Activated naive CD8-positive, alpha-beta T cell treated with anti-CD3 and anti-CD28 coated beads, Interleukin-2, amount 10 ng/mL, durations not matched to agents 7 days and 5 days (primary cell): ENCODE measurements around the gene ACADVL. TPM values are rescaled to one million over a fixed set of nuclear protein-coding genes. Genes with fewer than 3 reads are reported as not detected.
A peak's percentile ranks its signal among the peaks of the same experiment; 100 is the strongest.

ENCODE experiments used
- ATAC-seq: fragments of 150-1000 bp; cut with Tn5 transposase; one replicate; pipeline ENCODE4 v1.10.0; 2021; ENCODE audit warnings: low read depth, moderate library complexity
- POLR2A ChIA-PET: fragments of 350-600 bp; sonication (Branson Sonifier 250); formaldehyde crosslinking; loops from one replicate; lab custom pipeline; 2021; ENCODE audit warnings: antibody characterized with exemption; lab: Charles Lee
- DNase-seq: peaks from one replicate; pipeline ENCODE4 v3.0.0; 2021
- H3K27ac Mint-ChIP-seq: one replicate; pipeline ENCODE4 v1.8.0; 2022; ENCODE audit warnings: mild to moderate bottlenecking, mixed read lengths
- H3K27me3 Mint-ChIP-seq: one replicate; pipeline ENCODE4 v1.8.0; 2022; ENCODE audit warnings: mild to moderate bottlenecking, moderate library complexity, mixed read lengths
- H3K36me3 Mint-ChIP-seq: one replicate; pipeline ENCODE4 v1.8.0; 2021; ENCODE audit warnings: mild to moderate bottlenecking, mixed read lengths
- H3K4me1 Mint-ChIP-seq: one replicate; pipeline ENCODE4 v1.8.0; 2021; ENCODE audit warnings: mixed read lengths
- H3K4me3 Mint-ChIP-seq: one replicate; pipeline ENCODE4 v1.8.0; 2022; ENCODE audit warnings: mild to moderate bottlenecking, moderate library complexity, mixed read lengths
- H3K9me3 Mint-ChIP-seq: one replicate; pipeline ENCODE4 v1.8.0; 2021; ENCODE audit warnings: mixed read lengths
- total RNA-seq, 2 experiments: library from RNA; stranded (reverse); gene quantifications; one replicate each; pipeline ENCODE4 v1.2.3, GENCODE V29; 2021

The ACADVL gene
- total RNA-seq, 2 experiments from 2014 or later, result 417 to 434 TPM

- H3K27ac Mint-ChIP-seq, result peak overlapping the region; percentile 97
These were observed 17.1 kb downstream of the ACADVL start for GRCh38 chr17:7236808-7237207.

GRCh38 chr17:7237266-7237760 is 17.6 kb downstream of the ACADVL start:
- Mint-ChIP-seq H3K27ac (peak overlapping the region; percentile 97), H3K27me3 (no peaks in the 10 kb centered on the region), H3K36me3 (peaks cover 21% of the 10 kb centered on the region), H3K4me3 (peak overlapping the region; percentile 97), H3K9me3 (no peaks in the 10 kb centered on the region), H3K4me1 (peaks cover 52% of the 10 kb centered on the region)
- POLR2A ChIA-PET, result interaction anchor here (1.5 to 12.9 kb wide), 6 partner anchors 13 to 99 kb away, joined by 3 to 162 read pairs (median 12); partner anchors contain the start of genes ACADVL, ACAP1, CTDNEP1 and DLG4
- DNase-seq (no peak), ATAC-seq (no peak)

More at GRCh38 chr17:7236808-7237207, 17.1 kb downstream of the ACADVL start:
- Mint-ChIP-seq H3K36me3 (peaks cover 21% of the 10 kb centered on the region), H3K9me3 (no peaks in the 10 kb centered on the region), H3K4me3 (peak overlapping the region; percentile 97), H3K27me3 (no peaks in the 10 kb centered on the region), H3K4me1 (peaks cover 56% of the 10 kb centered on the region)
- no peak for DNase-seq
- no peak for ATAC-seq
- POLR2A ChIA-PET, result interaction anchor here (1.5 to 12.9 kb wide), 3 partner anchors 13 to 31 kb away, joined by 3 to 162 read pairs (median 56); partner anchors contain the start of genes ACADVL, CTDNEP1, DLG4 and ELP5

GRCh38 chr17:7237761-7238419 is 18.2 kb downstream of the ACADVL start:
- POLR2A ChIA-PET, result interaction anchor here (0.6 to 12.9 kb wide), 10 partner anchors 12 to 450 kb away, joined by 3 to 162 read pairs (median 7); partner anchors contain the start of genes ACADVL, ACAP1, CTDNEP1 and DLG4
- peak overlapping the region; percentile 97 for H3K4me3 Mint-ChIP-seq
- no peaks in the 10 kb centered on the region for H3K9me3 Mint-ChIP-seq
- H3K27me3 Mint-ChIP-seq, result no peaks in the 10 kb centered on the region
- peak; percentile 20 for ATAC-seq
- peaks cover 49% of the 10 kb centered on the region for H3K4me1 Mint-ChIP-seq
- H3K27ac Mint-ChIP-seq, result peak overlapping the region; percentile 97
- H3K36me3 Mint-ChIP-seq, result peaks cover 21% of the 10 kb centered on the region
- peak; percentile 89 for DNase-seq

GRCh38 chr17:7238420-7239090 is 18.8 kb downstream of the ACADVL start:
- H3K36me3 Mint-ChIP-seq, result peaks cover 21% of the 10 kb centered on the region
- H3K4me3 Mint-ChIP-seq, result peak overlapping the region; percentile 97
- POLR2A ChIA-PET, result interaction anchor here (0.6 to 12.9 kb wide), 11 partner anchors 12 to 449 kb away, joined by 3 to 162 read pairs (median 6); partner anchors contain the start of genes ACADVL, ACAP1, CTDNEP1 and DLG4
- H3K9me3 Mint-ChIP-seq, result no peaks in the 10 kb centered on the region
- H3K27ac Mint-ChIP-seq, result peak overlapping the region; percentile 97
- DNase-seq (no peak), ATAC-seq (no peak)
- H3K27me3 Mint-ChIP-seq, result no peaks in the 10 kb centered on the region
- H3K4me1 Mint-ChIP-seq, result peaks cover 49% of the 10 kb centered on the region

GRCh38 chr17:7239091-7240027 is 19.6 kb downstream of the ACADVL start, which contains the start of gene PHF23:
Gene PHF23, minus strand, starts transcription at chr17:7239457. Its CDS starts 178 bp downstream, at chr17:7239279.
- Mint-ChIP-seq H3K4me3 (peak within 1 kb of the TSS; percentile 97), H3K4me1 (peaks cover 49% of the 10 kb centered on the region), H3K27me3 (no peaks in the 10 kb centered on the region), H3K36me3 (peaks cover 21% of the 10 kb centered on the region), H3K9me3 (no peaks in the 10 kb centered on the region), H3K27ac (peak within 1 kb of the TSS; percentile 97)
- POLR2A ChIA-PET, result interaction anchor here (1.0 to 12.9 kb wide), 11 partner anchors 11 to 448 kb away, joined by 3 to 162 read pairs (median 6); partner anchors contain the start of genes ACADVL, ACAP1, CTDNEP1 and DLG4
- ATAC-seq (peak; percentile 71), DNase-seq (peak; percentile 96)

- Mint-ChIP-seq H3K9me3 (no peaks in the 10 kb centered on the region), H3K4me3 (peak overlapping the region; percentile 97), H3K27me3 (no peaks in the 10 kb centered on the region), H3K36me3 (peaks cover 17% of the 10 kb centered on the region), H3K4me1 (peaks cover 41% of the 10 kb centered on the region), H3K27ac (peak overlapping the region; percentile 60)
- DNase-seq (no peak), ATAC-seq (no peak)
- POLR2A ChIA-PET, result interaction anchor here (0.5 to 12.9 kb wide), 4 partner anchors 10 to 19 kb away, joined by 4 to 162 read pairs (median 30); partner anchors contain the start of genes ACADVL, CTDNEP1, DLG4 and ELP5
These were observed 20.6 kb downstream of the ACADVL start for GRCh38 chr17:7240375-7240774.

GRCh38 chr17:7241090-7241733 is 21.5 kb downstream of the ACADVL start:
- H3K36me3 Mint-ChIP-seq, result peaks cover 20% of the 10 kb centered on the region
- POLR2A ChIA-PET, result interaction anchor here (0.5 to 12.9 kb wide), 6 partner anchors 9 to 602 kb away, joined by 3 to 162 read pairs (median 12); partner anchors contain the start of genes ACADVL, ACAP1, CTDNEP1 and DLG4
- H3K9me3 Mint-ChIP-seq, result no peaks in the 10 kb centered on the region

GRCh38 chr17:7241783-7242716 is 22.3 kb downstream of the ACADVL start, which contains the start of gene GABARAP:
Gene GABARAP, minus strand, starts transcription at chr17:7242449. Its CDS starts 119 bp downstream, at chr17:7242330.
- POLR2A ChIA-PET, result interaction anchor here (0.7 to 12.9 kb wide), 13 partner anchors 8 to 601 kb away, joined by 3 to 162 read pairs (median 3); partner anchors contain the start of genes ACADVL, ACAP1, CTDNEP1 and DLG4
- ATAC-seq (peak; percentile 21), DNase-seq (peak; percentile 94)
- Mint-ChIP-seq H3K4me3 (peak within 1 kb of the TSS; percentile 96), H3K27me3 (no peaks in the 10 kb centered on the region), H3K9me3 (no peaks in the 10 kb centered on the region), H3K4me1 (peaks cover 35% of the 10 kb centered on the region), H3K36me3 (peaks cover 21% of the 10 kb centered on the region), H3K27ac (peak within 1 kb of the TSS; percentile 98)

More at GRCh38 chr17:7241090-7241733, 21.5 kb downstream of the ACADVL start:
- Mint-ChIP-seq H3K4me1 (peaks cover 37% of the 10 kb centered on the region), H3K27ac (peak overlapping the region; percentile 98), H3K27me3 (no peaks in the 10 kb centered on the region), H3K4me3 (peak overlapping the region; percentile 96)
- DNase-seq, result no peak
- no peak for ATAC-seq

- Mint-ChIP-seq H3K4me3 (peak overlapping the region; percentile 96), H3K4me1 (peaks cover 30% of the 10 kb centered on the region), H3K27me3 (no peaks in the 10 kb centered on the region), H3K9me3 (no peaks in the 10 kb centered on the region), H3K27ac (peak overlapping the region; percentile 98), H3K36me3 (peaks cover 20% of the 10 kb centered on the region)
- peak; percentile 32 for ATAC-seq
- POLR2A ChIA-PET, result interaction anchor here (0.7 to 12.9 kb wide), 12 partner anchors 8 to 443 kb away, joined by 3 to 162 read pairs (median 4); partner anchors contain the start of genes ACADVL, CTDNEP1, DLG4 and DVL2
- DNase-seq, result peak; percentile 93
These were observed 23.1 kb downstream of the ACADVL start for GRCh38 chr17:7242717-7243452.

- POLR2A ChIA-PET, result interaction anchor here (1.0 to 12.9 kb wide), 4 partner anchors 8 to 22 kb away, joined by 3 to 162 read pairs (median 16); partner anchors contain the start of genes ACADVL, CTDNEP1, DLG4 and DVL2
- Mint-ChIP-seq H3K27ac (peak overlapping the region; percentile 69), H3K4me1 (peaks cover 30% of the 10 kb centered on the region), H3K4me3 (peak overlapping the region; percentile 96), H3K9me3 (no peaks in the 10 kb centered on the region), H3K36me3 (peaks cover 20% of the 10 kb centered on the region), H3K27me3 (no peaks in the 10 kb centered on the region)
- no peak for ATAC-seq
- DNase-seq, result no peak
These were observed 23.7 kb downstream of the ACADVL start for GRCh38 chr17:7243453-7243729.
